Astrocyte of the cerebellum (primary cell): Measurements from ENCODE around the gene BDNF.

Experiments used
- DNase-seq: peaks from one replicate; pipeline ENCODE4 v3.0.0-alpha.2; 2011; ENCODE audit warnings: low read depth
- H3K4me3 ChIP-seq: 2 replicates; pipeline ENCODE4 v1.5.1; 2011; ENCODE audit warnings: mild to moderate bottlenecking, low read depth, low read length, moderate library complexity
- in situ Hi-C: cut with HindIII; loops from 2 replicates; pipeline ENCODE4 v1.10.0; 2017; ENCODE audit warnings: low sequenced_read_pairs
- TF ChIP-seq, protein P1 (sequence below): IDR thresholded peaks from 2 replicates; pipeline ENCODE4 v1.5.1; 2012; ENCODE audit warnings: low read length, low read depth, moderate library complexity, mild to moderate bottlenecking; ENCODE audit errors: missing control alignments

BDNF gene

DNA sequence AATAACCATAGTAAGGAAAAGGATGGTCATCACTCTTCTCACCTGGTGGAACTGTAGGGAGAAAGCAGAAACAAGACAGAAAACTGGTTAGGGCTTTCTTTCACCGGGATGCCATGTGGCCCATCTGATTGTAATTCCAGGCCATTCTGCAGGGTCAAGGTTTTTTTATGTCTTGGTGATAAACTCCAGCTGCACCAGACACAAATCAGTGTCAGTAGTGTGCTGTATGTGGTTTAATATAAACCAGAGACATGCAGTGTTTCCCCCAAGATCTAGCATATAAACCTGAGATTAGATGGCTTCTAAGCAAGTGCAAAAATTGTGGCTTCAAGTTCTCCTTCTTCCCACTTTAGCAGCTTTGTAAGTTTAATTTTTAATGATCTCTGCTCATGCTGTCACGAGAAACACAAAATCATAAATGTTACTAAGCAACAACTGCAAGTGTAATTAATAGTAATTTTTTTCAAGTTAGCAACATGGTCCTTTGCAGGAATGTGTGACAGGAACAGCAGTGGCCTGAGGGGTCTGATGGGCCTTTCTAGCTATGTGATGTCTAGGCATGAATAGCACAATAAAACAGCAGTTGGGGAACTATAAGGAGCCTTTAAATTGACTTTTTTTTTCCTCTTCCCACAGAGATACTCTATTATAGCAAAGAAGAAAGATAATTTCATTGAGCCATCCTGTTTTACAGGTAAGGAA, 41.6 kb downstream of the BDNF start:
- TF ChIP-seq, protein P1, sequence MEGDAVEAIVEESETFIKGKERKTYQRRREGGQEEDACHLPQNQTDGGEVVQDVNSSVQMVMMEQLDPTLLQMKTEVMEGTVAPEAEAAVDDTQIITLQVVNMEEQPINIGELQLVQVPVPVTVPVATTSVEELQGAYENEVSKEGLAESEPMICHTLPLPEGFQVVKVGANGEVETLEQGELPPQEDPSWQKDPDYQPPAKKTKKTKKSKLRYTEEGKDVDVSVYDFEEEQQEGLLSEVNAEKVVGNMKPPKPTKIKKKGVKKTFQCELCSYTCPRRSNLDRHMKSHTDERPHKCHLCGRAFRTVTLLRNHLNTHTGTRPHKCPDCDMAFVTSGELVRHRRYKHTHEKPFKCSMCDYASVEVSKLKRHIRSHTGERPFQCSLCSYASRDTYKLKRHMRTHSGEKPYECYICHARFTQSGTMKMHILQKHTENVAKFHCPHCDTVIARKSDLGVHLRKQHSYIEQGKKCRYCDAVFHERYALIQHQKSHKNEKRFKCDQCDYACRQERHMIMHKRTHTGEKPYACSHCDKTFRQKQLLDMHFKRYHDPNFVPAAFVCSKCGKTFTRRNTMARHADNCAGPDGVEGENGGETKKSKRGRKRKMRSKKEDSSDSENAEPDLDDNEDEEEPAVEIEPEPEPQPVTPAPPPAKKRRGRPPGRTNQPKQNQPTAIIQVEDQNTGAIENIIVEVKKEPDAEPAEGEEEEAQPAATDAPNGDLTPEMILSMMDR, result no peak
- in situ Hi-C loops, result no loop called here
- no peak for DNase-seq

DNA sequence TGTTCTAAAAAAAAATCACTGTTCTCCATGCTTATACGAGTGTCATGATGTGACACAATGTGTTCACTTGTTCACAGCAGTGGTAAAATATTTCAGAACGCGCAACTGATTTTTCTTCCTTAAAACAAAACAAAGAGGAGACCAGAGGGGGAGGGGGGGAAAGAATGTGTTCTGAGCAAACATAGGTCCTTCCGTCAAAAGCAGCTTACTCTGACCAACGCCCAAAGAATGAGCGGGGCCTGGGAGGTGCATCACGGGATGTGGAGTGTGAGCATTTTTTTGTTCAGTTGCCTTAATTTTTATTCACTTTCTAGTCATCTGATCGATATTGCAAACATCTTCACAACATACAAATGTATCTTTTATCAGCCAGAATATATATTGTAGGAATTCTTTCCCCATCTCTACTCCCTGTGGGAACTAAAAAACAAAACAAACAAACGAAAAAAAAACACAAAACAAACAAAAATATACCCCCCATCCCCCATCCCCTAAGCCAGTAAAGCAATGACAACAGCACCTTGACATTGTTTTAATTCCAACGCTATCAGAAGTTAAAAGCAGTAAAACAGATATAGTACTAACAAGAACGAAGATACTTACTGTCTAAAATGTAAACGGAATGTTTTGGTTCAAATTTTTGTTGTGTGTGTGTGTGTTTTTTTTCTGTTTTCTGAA, 43.3 kb downstream of the BDNF start:
- in situ Hi-C loops, result no loop called here
- TF ChIP-seq, protein P1, result no peak

More for the DNA sequence above, 41.6 kb downstream of the BDNF start:
- H3K4me3 ChIP-seq, result no peak overlapping the region

DNA sequence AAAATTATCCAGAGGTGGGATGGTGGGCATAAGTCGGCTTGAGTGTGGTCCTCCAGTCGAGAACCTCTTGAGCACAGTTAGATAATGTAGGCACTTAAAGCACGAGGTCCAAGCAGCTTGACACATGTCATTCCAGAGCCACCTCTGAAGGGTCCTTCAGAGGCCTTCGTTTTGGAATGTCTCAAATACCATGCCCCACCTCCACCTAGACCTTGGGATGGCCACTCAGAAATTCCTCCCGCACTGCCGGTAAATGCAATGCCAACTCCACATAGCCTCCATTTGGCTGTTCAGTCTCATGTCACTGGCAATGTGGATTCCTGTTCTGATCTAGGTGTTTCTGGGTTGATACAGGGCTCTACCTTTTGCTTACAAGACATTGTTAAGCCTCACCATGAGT, 43.9 kb downstream of the BDNF start:
- DNase-seq, result no peak
- in situ Hi-C loops, result no loop called here
- TF ChIP-seq, protein P1, result no peak
- no peak overlapping the region for H3K4me3 ChIP-seq

More for the DNA sequence above, 43.3 kb downstream of the BDNF start:
- DNase-seq, result no peak
- no peak overlapping the region for H3K4me3 ChIP-seq

DNA sequence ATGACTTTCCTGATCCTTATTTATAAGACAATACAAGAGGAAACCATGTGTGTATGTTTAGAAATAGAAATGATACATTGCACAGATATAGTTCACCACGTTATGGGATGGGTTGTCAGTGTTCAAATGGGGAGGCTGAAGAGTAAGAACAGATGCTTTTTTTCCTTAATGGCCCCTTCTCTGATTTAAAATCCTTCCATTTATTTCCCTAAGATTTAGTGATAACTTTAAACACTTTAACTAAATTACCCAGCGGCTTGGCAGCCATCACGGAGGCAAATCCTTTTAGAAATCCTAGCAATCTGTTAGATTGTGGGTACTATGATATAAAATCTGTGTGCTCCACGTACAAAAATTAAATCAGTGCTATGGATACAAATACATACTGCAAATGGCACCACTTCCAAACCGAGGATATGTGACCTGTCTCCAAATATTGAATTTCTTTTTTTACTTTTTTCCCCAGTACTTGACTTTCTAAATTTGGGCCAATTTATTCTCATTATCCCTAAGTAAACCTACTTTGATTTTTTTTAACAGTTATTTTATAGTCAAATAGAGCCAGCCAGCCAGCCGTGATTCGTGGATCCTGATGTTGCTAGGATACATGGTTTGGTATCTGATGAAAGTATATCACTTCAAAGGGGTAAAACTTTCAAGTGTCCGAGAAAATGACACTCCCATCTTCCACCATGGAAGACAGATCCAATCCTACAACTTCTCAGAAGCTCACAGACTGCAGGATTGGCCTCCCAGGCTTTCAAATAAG, 46.1 kb downstream of the BDNF start:
- in situ Hi-C loops, result no loop called here

DNA sequence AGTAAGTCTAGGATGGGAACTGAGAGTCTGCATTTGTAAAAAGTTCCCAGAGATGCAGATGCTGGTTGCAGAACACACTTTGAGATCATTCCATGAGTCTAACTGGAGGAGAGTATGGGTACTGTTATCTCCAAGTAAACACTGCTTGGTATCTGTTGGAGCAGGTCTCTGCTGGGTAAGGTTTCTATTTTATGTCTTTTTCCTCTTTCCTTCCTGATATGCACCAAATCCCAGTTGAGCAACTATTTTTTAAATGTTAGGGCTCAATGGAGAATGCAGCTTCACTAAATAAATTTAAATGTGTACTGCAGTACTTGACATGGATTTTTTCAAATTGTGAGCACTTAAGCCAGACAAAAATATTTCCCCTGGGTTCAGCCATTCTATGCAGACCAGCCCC, 48.5 kb downstream of the BDNF start:
- no peak for DNase-seq
- TF ChIP-seq, protein P1, result no peak
- in situ Hi-C loops, result no loop called here
- no peak overlapping the region for H3K4me3 ChIP-seq

More for the DNA sequence above, 46.1 kb downstream of the BDNF start:
- TF ChIP-seq, protein P1, result no peak
- no peak for DNase-seq
- H3K4me3 ChIP-seq, result no peak overlapping the region

DNA sequence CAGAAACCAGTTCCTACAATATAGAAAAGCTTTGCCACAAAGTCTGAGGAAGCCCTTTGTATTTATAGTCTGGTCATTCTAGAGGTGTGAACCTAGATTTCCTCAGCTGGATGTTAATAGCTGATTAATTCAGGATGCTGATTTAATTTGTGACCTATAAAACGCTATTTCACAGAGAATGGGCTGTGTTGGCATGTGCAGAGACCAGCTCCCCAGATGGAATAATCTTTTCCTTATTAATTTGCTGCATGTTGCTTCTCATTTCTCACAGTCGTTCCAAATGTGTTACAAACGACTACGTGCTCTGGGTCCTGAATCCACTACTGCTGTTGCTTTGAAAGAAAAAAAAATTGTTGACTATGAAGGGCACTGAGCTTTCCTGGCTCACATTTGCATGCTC, 49.3 kb downstream of the BDNF start:
- H3K4me3 ChIP-seq, result no peak overlapping the region
- in situ Hi-C loops, result no loop called here
- TF ChIP-seq, protein P1, result no peak
- DNase-seq, result no peak
